ENCODE data around the gene NAALADL2.

- TF ChIP-seq EZH2 (IDR thresholded peaks at IDR 0.05; ENCODE audit: borderline replicate concordance, insufficient read depth, low read length, poor library complexity, severe bottlenecking) (no peak), RAD21 (conservative IDR thresholded peaks at IDR 0.05) (no peak), REST (IDR thresholded peaks at IDR 0.05; ENCODE audit: borderline replicate concordance) (no peak), EP300 (conservative IDR thresholded peaks at IDR 0.05; ENCODE audit: poor library complexity, severe bottlenecking) (no peak), SMC3 (conservative IDR thresholded peaks at IDR 0.05; ENCODE audit: poor library complexity) (no peak), TAF1 (IDR thresholded peaks at IDR 0.05; ENCODE audit: low read depth) (no peak), MXI1 (conservative IDR thresholded peaks at IDR 0.05; ENCODE audit: poor library complexity, severe bottlenecking) (no peak), POLR2AphosphoS5 (IDR thresholded peaks at IDR 0.05) (no peak)
- TF ChIP-seq, protein P1, sequence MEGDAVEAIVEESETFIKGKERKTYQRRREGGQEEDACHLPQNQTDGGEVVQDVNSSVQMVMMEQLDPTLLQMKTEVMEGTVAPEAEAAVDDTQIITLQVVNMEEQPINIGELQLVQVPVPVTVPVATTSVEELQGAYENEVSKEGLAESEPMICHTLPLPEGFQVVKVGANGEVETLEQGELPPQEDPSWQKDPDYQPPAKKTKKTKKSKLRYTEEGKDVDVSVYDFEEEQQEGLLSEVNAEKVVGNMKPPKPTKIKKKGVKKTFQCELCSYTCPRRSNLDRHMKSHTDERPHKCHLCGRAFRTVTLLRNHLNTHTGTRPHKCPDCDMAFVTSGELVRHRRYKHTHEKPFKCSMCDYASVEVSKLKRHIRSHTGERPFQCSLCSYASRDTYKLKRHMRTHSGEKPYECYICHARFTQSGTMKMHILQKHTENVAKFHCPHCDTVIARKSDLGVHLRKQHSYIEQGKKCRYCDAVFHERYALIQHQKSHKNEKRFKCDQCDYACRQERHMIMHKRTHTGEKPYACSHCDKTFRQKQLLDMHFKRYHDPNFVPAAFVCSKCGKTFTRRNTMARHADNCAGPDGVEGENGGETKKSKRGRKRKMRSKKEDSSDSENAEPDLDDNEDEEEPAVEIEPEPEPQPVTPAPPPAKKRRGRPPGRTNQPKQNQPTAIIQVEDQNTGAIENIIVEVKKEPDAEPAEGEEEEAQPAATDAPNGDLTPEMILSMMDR (IDR thresholded peaks at IDR 0.05; ENCODE audit: poor library complexity, severe bottlenecking), result no peak
Observed at GRCh38 chr3:174936590-174936989, 77.5 kb downstream of the NAALADL2 start.
